ENCODE measurements around the gene INMT. TPM values are rescaled to one million over a fixed set of nuclear protein-coding genes. Genes with fewer than 3 reads are reported as not detected.

The INMT gene
- total and polyA plus RNA-seq, 4 donors, result 0.84 to 130 (median 28.6) TPM

GRCh38 chr7:30708412-30708811 is 43.5 kb upstream of the INMT start:
- no peaks in the 10 kb centered on the region for H3K4me1 ChIP-seq (ENCODE audit: control insufficient read depth in 4 of 4, insufficient read depth in 4 of 4, low read length in 3 of 4)
- 82% methylated on average over 4 of the region's 4 CpGs for WGBS
- H3K27me3 ChIP-seq (ENCODE audit: control insufficient read depth in 4 of 4, insufficient read depth in 4 of 4, low read length in 3 of 4), result no peaks in the 10 kb centered on the region
- DNase-seq (ENCODE audit: low spot score), result no peak
- TF ChIP-seq FOXA2 (IDR thresholded peaks at IDR 0.05) (no peak), RXRA (IDR thresholded peaks at IDR 0.05) (no peak), HNF4A (conservative IDR thresholded peaks at IDR 0.05) (no peak), CTCF (IDR thresholded peaks at IDR 0.05; ENCODE audit: low read depth, low read length, missing input control) (no peak), SP1 (IDR thresholded peaks at IDR 0.05) (no peak), EGR1 (IDR thresholded peaks at IDR 0.05; ENCODE audit: low read depth in 2 of 2) (no peak), ZBTB33 (IDR thresholded peaks at IDR 0.05) (no peak), YY1 (IDR thresholded peaks at IDR 0.05) (no peak), FOXA1 (IDR thresholded peaks at IDR 0.05) (no peak), NR2F2 (IDR thresholded peaks at IDR 0.05) (no peak), GABPA (IDR thresholded peaks at IDR 0.05 in 1 of 2, conservative IDR thresholded peaks at IDR 0.05 in 1 of 2) (no peak), TAF1 (conservative IDR thresholded peaks at IDR 0.05) (no peak), JUND (IDR thresholded peaks at IDR 0.05) (no peak), RAD21 (IDR thresholded peaks at IDR 0.05) (no peak), HNF4G (IDR thresholded peaks at IDR 0.05) (no peak), REST (IDR thresholded peaks at IDR 0.05) (no peak), ATF3 (IDR thresholded peaks at IDR 0.05) (no peak), MAX (IDR thresholded peaks at IDR 0.05) (no peak)
- no peaks in the 10 kb centered on the region for H3K36me3 ChIP-seq (ENCODE audit: control insufficient read depth in 4 of 4, insufficient read depth in 3 of 4, low read depth in 1 of 4, low read length in 3 of 4)
- H3K9me3 ChIP-seq (ENCODE audit: control insufficient read depth in 4 of 4, low read length in 3 of 4), result no peaks in the 10 kb centered on the region
- H3K27ac ChIP-seq (ENCODE audit: low read depth in 1 of 2, low read length in 2 of 2), result no peak overlapping the region
- H3K9ac ChIP-seq (ENCODE audit: low read depth in 1 of 2, low read length in 2 of 2), result no peak overlapping the region
- no peak overlapping the region for H3K4me3 ChIP-seq (ENCODE audit: low read depth in 1 of 3, low read length in 3 of 3)
